Fibroblast of skin of back (primary cell): ENCODE data around the gene WDR55.
"Not testable (repeated sequence)": the region's sequence is repeated elsewhere in the genome, so short reads cannot be mapped to it uniquely, and the experiment has no call there.

Source experiments
- DNase-seq: peaks from one replicate; pipeline ENCODE4 v3.0.0-alpha.2; 2013

The WDR55 gene

DNA sequence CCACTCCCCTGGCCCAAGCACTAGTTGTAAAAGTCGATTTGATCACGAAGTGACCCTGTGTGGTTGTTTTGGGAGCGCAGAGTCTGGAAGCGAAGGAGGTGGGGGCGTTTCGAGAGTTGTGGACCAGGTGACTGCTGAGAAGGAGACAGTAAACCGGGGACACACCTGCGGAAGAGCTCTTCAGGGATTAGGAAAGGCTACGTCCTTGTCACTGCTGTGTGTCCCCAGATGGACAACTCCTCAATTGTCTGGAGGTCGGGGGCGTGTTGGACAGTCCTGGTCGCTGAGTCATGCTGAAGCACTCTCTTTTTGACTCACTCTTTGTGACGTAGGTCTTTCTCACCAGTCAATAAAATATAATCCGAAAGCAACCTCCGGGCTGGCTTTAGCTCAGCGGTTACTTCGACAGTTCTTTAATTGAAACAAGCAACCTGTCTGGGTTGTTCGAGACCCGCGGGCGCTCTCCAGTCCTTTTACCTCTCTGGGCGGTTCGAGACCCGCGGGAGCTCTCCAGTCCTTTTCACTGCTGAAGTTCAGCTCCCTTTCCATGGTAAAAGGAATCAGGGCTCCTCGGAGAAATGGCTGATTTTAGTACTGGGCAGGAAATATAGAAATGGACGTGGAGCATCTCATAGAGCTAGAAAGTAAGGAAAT lies 46.3 kb downstream of the WDR55 start:
- DNase-seq: peak; percentile 98

DNA sequence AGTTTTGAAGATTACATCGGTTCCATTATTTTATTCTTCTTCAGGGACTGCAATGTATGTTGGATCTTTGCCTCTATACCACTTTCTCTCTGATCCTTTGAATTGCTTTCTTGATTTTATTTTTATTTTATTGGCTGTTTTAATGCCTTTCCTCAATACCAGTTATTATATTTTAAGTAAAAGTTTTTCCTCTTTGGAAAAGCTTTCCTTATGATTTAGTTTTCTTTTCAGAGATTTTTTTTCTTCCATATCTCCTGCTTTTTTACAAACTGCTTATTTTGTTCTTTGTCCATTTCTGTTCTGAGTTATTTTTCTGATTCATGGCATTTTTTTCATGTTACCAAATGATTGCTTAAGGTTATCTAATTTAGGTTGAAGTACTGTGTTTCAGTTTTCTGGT lies 47.1 kb downstream of the WDR55 start:
- DNase-seq: no peak

DNA sequence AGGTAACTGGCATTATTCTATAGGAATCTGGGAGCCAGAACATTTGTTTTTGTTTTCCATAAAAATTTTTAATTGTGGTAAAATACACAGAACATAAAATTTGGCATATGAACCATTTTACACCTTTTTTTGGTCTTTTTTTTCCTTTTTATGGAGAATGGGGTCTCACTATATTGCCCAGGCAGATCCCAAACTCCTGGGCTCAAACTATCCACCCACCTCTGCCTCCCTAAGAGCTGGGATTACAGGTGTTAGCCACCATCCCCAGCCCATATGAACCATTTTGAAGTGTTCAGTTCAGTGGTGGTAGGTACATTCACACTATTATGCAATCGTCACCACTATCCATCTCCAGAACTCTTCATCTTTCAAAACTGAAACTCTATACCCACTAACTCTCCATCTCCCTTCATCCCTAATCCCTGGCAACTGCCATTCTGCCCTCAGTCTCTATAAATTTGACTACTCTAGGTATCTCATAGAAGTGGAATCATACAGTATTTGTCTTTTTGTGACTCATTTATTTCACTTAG lies 48.9 kb downstream of the WDR55 start:
- no peak for DNase-seq

DNA sequence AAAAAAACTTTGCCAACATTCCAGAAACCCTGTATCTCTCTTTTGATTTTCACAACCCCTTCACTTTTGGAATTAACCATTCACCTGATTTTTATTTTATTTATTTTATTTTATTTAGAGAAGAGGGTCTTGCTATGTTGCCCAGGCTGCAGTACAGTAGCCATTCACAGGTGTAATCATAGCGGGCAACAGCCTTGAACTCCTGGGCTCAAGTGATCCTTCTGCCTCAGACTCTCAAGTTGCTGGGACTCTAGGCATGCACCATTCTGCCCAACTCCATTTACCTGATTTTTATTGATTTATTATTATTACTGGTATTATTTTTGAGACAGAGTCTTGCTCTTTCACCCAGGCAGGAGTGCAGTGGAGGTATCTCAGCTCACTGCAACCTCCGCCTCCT lies 51.5 kb downstream of the WDR55 start:
- DNase-seq: not testable (repeated sequence)

DNA sequence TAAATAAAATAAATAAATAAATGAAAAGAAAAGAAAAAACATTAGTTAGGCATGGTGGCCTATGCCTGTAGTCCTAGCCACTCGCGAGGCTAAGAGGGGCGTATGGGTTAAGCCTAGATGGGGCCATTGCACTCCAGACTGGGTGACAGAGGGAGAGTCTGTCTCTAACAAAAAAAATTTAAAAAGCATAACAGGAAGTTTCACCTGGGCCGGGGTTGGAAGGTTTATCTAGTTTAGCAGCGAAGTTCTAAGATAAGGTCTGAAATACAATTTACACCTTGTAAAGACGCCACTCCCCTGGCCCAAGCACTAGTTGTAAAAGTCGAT lies 53.5 kb downstream of the WDR55 start:
- no peak for DNase-seq

DNA sequence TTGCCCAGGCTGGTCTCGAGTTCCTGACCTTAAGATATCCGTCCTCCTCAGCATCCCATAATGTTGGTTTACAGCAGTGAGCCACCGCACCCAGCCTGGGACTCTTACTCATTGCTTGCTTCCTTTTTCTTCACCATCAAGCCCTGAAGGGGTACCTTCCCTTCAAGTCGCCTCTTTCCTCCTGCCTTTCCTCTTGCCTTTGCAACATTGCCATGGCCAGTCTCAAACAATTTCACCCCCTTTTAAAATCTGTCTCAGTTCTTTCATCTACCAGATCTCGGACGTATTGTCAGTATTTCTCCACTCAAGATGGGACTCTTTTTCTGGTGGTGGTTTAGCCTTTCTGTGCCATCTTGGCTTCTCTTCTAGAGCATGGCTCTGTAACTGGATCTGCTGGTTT lies 56.0 kb downstream of the WDR55 start:
- not testable (repeated sequence) for DNase-seq

DNA sequence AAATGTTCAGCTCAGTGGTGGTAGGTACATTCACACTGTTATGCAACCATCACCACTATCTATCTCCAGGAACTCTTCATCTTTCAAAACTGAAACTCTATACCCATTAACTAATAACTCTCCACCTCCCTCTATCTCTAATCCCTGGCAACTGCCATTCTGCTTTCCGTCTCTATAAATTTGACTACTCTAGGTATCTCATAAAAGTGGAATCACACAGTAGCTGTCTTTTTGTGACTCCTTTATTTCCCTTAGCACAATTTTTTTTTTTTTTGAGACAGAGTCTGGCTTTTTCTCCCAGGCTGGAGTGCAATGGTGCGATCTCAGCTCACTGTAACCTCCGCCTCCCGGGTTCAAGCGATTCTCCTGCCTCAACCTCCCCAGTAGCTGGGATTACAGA lies 56.7 kb downstream of the WDR55 start:
- DNase-seq: not testable (repeated sequence)
